PFSK-1 (cell line): Measurements from ENCODE around the gene SLC1A6.

Experiments
- FOXP2 ChIP-seq: optimal IDR thresholded peaks from 2 replicates; pipeline ENCODE3; 2011; ENCODE audit warnings: borderline replicate concordance, control low read depth, inconsistent platforms; ENCODE audit not compliant: insufficient read depth; ENCODE audit errors: extremely low read length, extremely low read depth
- POLR2AphosphoS5 ChIP-seq: IDR thresholded peaks from 2 replicates; pipeline ENCODE4 v1.6.1; 2012; ENCODE audit warnings: low read depth, mild to moderate bottlenecking, control low read depth, low read length, moderate library complexity
- REST ChIP-seq, 2 experiments: IDR thresholded peaks; 2 replicates each; pipeline versions ENCODE4 v1.6.1 to v1.8.0; 2011 to 2012; ENCODE audit warnings: low read depth in 2 of 2, low read length in 2 of 2, control low read depth in 1 of 2, inconsistent platforms in 1 of 2, mild to moderate bottlenecking in 1 of 2, moderate library complexity in 1 of 2; ENCODE audit not compliant: insufficient read depth in 1 of 2
- SIN3A ChIP-seq: IDR thresholded peaks from 2 replicates; pipeline ENCODE4 v1.6.1; 2012; ENCODE audit warnings: mild to moderate bottlenecking, low read length, moderate library complexity, borderline replicate concordance; ENCODE audit not compliant: insufficient read depth
- TAF1 ChIP-seq: IDR thresholded peaks from 2 replicates; pipeline ENCODE4 v1.6.1; 2012; ENCODE audit warnings: low read length, control low read depth, borderline replicate concordance; ENCODE audit not compliant: insufficient read depth

Gene SLC1A6

GRCh38 chr19:14959263-14959662 lies 20.4 kb downstream of the SLC1A6 start:
- no peak for TF ChIP-seq SIN3A
- no peak for TF ChIP-seq POLR2AphosphoS5
- TF ChIP-seq FOXP2 = no peak
- TF ChIP-seq REST (IDR thresholded peaks at IDR 0.05; ENCODE audit: insufficient read depth in 1 of 2, low read depth in 2 of 2, low read length in 2 of 2) = no peak
- TF ChIP-seq TAF1 = no peak

- TF ChIP-seq TAF1 (no peak), POLR2AphosphoS5 (no peak), REST (IDR thresholded peaks at IDR 0.05; ENCODE audit: insufficient read depth in 1 of 2, low read depth in 2 of 2, low read length in 2 of 2) (no peak), FOXP2 (no peak), SIN3A (no peak)
Measured at GRCh38 chr19:14957464-14957863, 22.2 kb downstream of the SLC1A6 start.

- no peak for TF ChIP-seq REST (IDR thresholded peaks at IDR 0.05; ENCODE audit: insufficient read depth in 1 of 2, low read depth in 2 of 2, low read length in 2 of 2)
- no peak for TF ChIP-seq SIN3A
- TF ChIP-seq POLR2AphosphoS5 = no peak
- TF ChIP-seq TAF1 = no peak
- no peak for TF ChIP-seq FOXP2
Measured at GRCh38 chr19:14954071-14954655, 25.5 kb downstream of the SLC1A6 start.

GRCh38 chr19:14952767-14953166 lies 26.9 kb downstream of the SLC1A6 start:
- no peak for TF ChIP-seq FOXP2
- TF ChIP-seq SIN3A = no peak
- TF ChIP-seq REST (IDR thresholded peaks at IDR 0.05; ENCODE audit: insufficient read depth in 1 of 2, low read depth in 2 of 2, low read length in 2 of 2) = no peak
- TF ChIP-seq TAF1 = no peak
- TF ChIP-seq POLR2AphosphoS5 = no peak
